IMR-90 (cell line): ENCODE results near the gene DTHD1. TPM values are rescaled to one million over a fixed set of nuclear protein-coding genes. Genes with fewer than 3 reads are reported as not detected.

Experiments
- ATAC-seq: fragments of 200-7000 bp; cut with Tn5 transposase; 2 replicates; pipeline ENCODE4 v1.9.1; 2020; ENCODE audit warnings: low read depth, mild to moderate bottlenecking, moderate library complexity
- BruUV-seq: library from RNA; stranded (reverse); fragments of 400-500 nt; replicated peaks from 2 replicates; lab custom pipeline; 2021; lab: Mats Ljungman, UMichigan
- CTCF ChIA-PET: fragments of 300-600 bp; formaldehyde crosslinking; extraction: SDS; loops from one replicate; lab custom pipeline; 2021; ENCODE audit warnings: antibody characterized with exemption; lab: Yijun Ruan, JAX
- POLR2A ChIA-PET: fragments of 300-600 bp; sonication (Branson Sonifier 250); formaldehyde crosslinking; loops from one replicate; lab custom pipeline; 2022; ENCODE audit warnings: antibody characterized with exemption; ENCODE audit not compliant: unreplicated experiment; lab: Charles Lee
- DNase-seq: peaks from one replicate; pipeline ENCODE4 v3.0.0; 2013
- H2AFZ ChIP-seq: replicated peaks from 2 replicates; pipeline ENCODE3; 2013; ENCODE audit warnings: low read length, mild to moderate bottlenecking; ENCODE audit not compliant: poor library complexity
- H2AK5ac ChIP-seq: 2 replicates; pipeline ENCODE4 v1.6.1; 2013; ENCODE audit warnings: low read depth, low read length, inconsistent platforms
- H2AK9ac ChIP-seq: replicated peaks from 2 replicates; pipeline ENCODE3; 2013; ENCODE audit warnings: mild to moderate bottlenecking, low read depth, low read length, moderate library complexity; ENCODE audit not compliant: poor library complexity
- H2BK120ac ChIP-seq: 2 replicates; pipeline ENCODE4 v1.6.1; 2013; ENCODE audit warnings: low read depth, low read length, inconsistent platforms
- H2BK15ac ChIP-seq: 3 replicates; pipeline ENCODE4 v1.6.1; 2013; ENCODE audit warnings: low read depth, low read length, inconsistent platforms
- H2BK20ac ChIP-seq: 2 replicates; pipeline ENCODE4 v1.6.1; 2013; ENCODE audit warnings: low read depth, mild to moderate bottlenecking, inconsistent platforms, low read length, moderate library complexity
- H2BK5ac ChIP-seq: 2 replicates; pipeline ENCODE4 v1.6.1; 2013; ENCODE audit warnings: mild to moderate bottlenecking, low read depth, low read length, inconsistent platforms; ENCODE audit not compliant: poor library complexity, severe bottlenecking
- H3K14ac ChIP-seq: replicated peaks from 2 replicates; pipeline ENCODE4 v1.6.1; 2013; ENCODE audit warnings: low read depth, low read length, inconsistent platforms
- H3K18ac ChIP-seq: 2 replicates; pipeline ENCODE4 v1.6.1; 2013; ENCODE audit warnings: low read depth, low read length, control low read depth
- H3K23ac ChIP-seq: 2 replicates; pipeline ENCODE4 v1.6.1; 2013; ENCODE audit warnings: low read depth, low read length, inconsistent platforms
- H3K27ac ChIP-seq: 2 replicates; pipeline ENCODE4 v1.5.1; 2013; ENCODE audit warnings: mild to moderate bottlenecking, control low read depth, low read length; ENCODE audit not compliant: insufficient read depth
- H3K27me3 ChIP-seq: 2 replicates; pipeline ENCODE4 v1.6.1; 2013; ENCODE audit warnings: low read length; ENCODE audit not compliant: control insufficient read depth, insufficient read depth
- H3K36me3 ChIP-seq: 2 replicates; pipeline ENCODE4 v1.6.1; 2013; ENCODE audit warnings: low read length, mixed read lengths; ENCODE audit not compliant: control insufficient read depth, insufficient read depth
- H3K4ac ChIP-seq: 2 replicates; pipeline ENCODE4 v1.6.1; 2013; ENCODE audit warnings: low read depth, low read length, inconsistent platforms
- H3K4me1 ChIP-seq: 2 replicates; pipeline ENCODE4 v1.6.1; 2013; ENCODE audit warnings: low read length, mixed read lengths; ENCODE audit not compliant: control insufficient read depth, insufficient read depth
- H3K4me2 ChIP-seq: 2 replicates; pipeline ENCODE4 v1.6.1; 2013; ENCODE audit warnings: low read depth, mild to moderate bottlenecking, control low read depth, low read length, moderate library complexity
- H3K4me3 ChIP-seq: 2 replicates; pipeline ENCODE4 v1.5.1; 2013; ENCODE audit warnings: low read depth, mild to moderate bottlenecking, control low read depth, low read length, moderate library complexity; ENCODE audit not compliant: insufficient read depth
- H3K56ac ChIP-seq: 2 replicates; pipeline ENCODE4 v1.6.1; 2013; ENCODE audit warnings: low read length, inconsistent platforms; ENCODE audit not compliant: insufficient read depth; ENCODE audit errors: extremely low read depth
- H3K79me1 ChIP-seq, 2 experiments: 2 replicates each; pipeline ENCODE4 v1.6.1; 2013; ENCODE audit warnings: low read length in 2 of 2, inconsistent platforms in 1 of 2, low read depth in 1 of 2
- H3K9ac ChIP-seq: 2 replicates; pipeline ENCODE4 v1.6.1; 2013; ENCODE audit warnings: low read depth, low read length, control low read depth
- H3K9me1 ChIP-seq: 2 replicates; pipeline ENCODE4 v1.6.1; 2013; ENCODE audit warnings: low read length, inconsistent platforms; ENCODE audit not compliant: insufficient read depth
- H3K9me3 ChIP-seq: 2 replicates; pipeline ENCODE4 v1.6.1; 2013; ENCODE audit warnings: low read length; ENCODE audit not compliant: control insufficient read depth, insufficient read depth
- H4K20me1 ChIP-seq: 2 replicates; pipeline ENCODE4 v1.6.1; 2013; ENCODE audit warnings: low read length, inconsistent platforms; ENCODE audit not compliant: insufficient read depth
- H4K5ac ChIP-seq: 2 replicates; pipeline ENCODE4 v1.6.1; 2013; ENCODE audit warnings: mild to moderate bottlenecking, low read depth, low read length, control low read depth
- H4K8ac ChIP-seq, 2 experiments: 2 replicates each; pipeline ENCODE4 v1.6.1; 2013; ENCODE audit warnings: low read depth in 2 of 2, low read length in 2 of 2, control low read depth in 1 of 2, inconsistent platforms in 1 of 2
- H4K91ac ChIP-seq: 2 replicates; pipeline ENCODE4 v1.6.1; 2013; ENCODE audit warnings: low read depth, low read length, inconsistent platforms; ENCODE audit not compliant: insufficient read depth
- MAFK ChIP-seq: IDR thresholded peaks from 2 replicates; pipeline ENCODE4 v1.6.1; 2012; ENCODE audit warnings: low read depth, low read length, improper control_type of control experiment
- MXI1 ChIP-seq: IDR thresholded peaks from 2 replicates; pipeline ENCODE4 v1.6.1; 2012; ENCODE audit warnings: low read depth, mild to moderate bottlenecking, low read length, moderate library complexity, borderline replicate concordance
- RAD21 ChIP-seq: IDR thresholded peaks from 2 replicates; pipeline ENCODE4 v1.6.1; 2012; ENCODE audit warnings: low read length, improper control_type of control experiment
- WGBS, 2 experiments: methylation state at CpG; one replicate each; pipeline versions ENCODE4 v1.1.5 to v1.1.7; 2013; ENCODE audit warnings: missing lambda C conversion rate in 2 of 2; ENCODE audit not compliant: insufficient read length in 1 of 2; ENCODE audit errors: extremely low coverage in 2 of 2; 5-methylcytosine and 5-hydroxymethylcytosine counted together
- dilution Hi-C: fragments of 300-500 bp; cut with HindIII; formaldehyde crosslinking; loops from one replicate; pipeline ENCODE4 v1.14.3; 2018; ENCODE audit warnings: low sequenced_read_pairs; ENCODE audit not compliant: unreplicated experiment
- in situ Hi-C: fragments of 300-500 bp; cut with MboI; formaldehyde crosslinking; loops from 3 replicates; pipeline ENCODE4 v1.14.3; 2019; ENCODE audit warnings: low sequenced_read_pairs, inconsistent platforms, mixed read lengths
- intact Hi-C: fragments of 100-400 bp; cut with micrococcal nuclease; formaldehyde crosslinking; loops from 2 replicates; pipeline ENCODE4 v1.10.0; 2022
- polyA plus RNA-seq, 3 experiments: library from polyadenylated mRNA; depleted of rRNA; stranded (reverse); fragments of >200 nt; gene quantifications; 2 replicates each; pipeline ENCODE4 v1.2.3, GENCODE V29; 2012; ENCODE audit warnings: low replicate concordance in 1 of 3
- total RNA-seq: library from RNA; depleted of rRNA; stranded (reverse); fragments of >200 nt; gene quantifications from 2 replicates; pipeline ENCODE4 v1.2.3, GENCODE V29; 2012

DTHD1 gene
- total and polyA plus RNA-seq, 2 of the 4 experiments (the other 2 are of a cell fraction): not detected

- no peak overlapping the region for H4K91ac ChIP-seq
- no peak overlapping the region for H2BK20ac ChIP-seq
- H2AK9ac ChIP-seq: no peak overlapping the region
- no peaks in the 10 kb centered on the region for H3K4me1 ChIP-seq
- TF ChIP-seq MXI1 (no peak), MAFK (no peak), RAD21 (no peak)
- no peak overlapping the region for H3K4ac ChIP-seq
- H3K9ac ChIP-seq: no peak overlapping the region
- ChIA-PET POLR2A (no interaction called here), CTCF (no interaction called here)
- no peaks in the 10 kb centered on the region for H3K36me3 ChIP-seq
- H2BK120ac ChIP-seq: no peak overlapping the region
- no peak overlapping the region for H3K27ac ChIP-seq
- dilution Hi-C loops (no loop called here), in situ Hi-C loops (no loop called here), intact Hi-C loops (no loop called here)
- no peak overlapping the region for H3K4me2 ChIP-seq
- no peaks in the 10 kb centered on the region for H3K27me3 ChIP-seq
- H3K4me3 ChIP-seq: no peak overlapping the region
- ATAC-seq: no peak
- H2AK5ac ChIP-seq: no peak overlapping the region
- H3K56ac ChIP-seq: no peak overlapping the region
- DNase-seq: no peak
- no peaks in the 10 kb centered on the region for H4K20me1 ChIP-seq
- no peaks in the 10 kb centered on the region for H3K9me1 ChIP-seq
- no CpG with 5 or more reads among the region's 2 CpGs for WGBS, 2 experiments
- no peak overlapping the region for H4K8ac ChIP-seq
- H3K23ac ChIP-seq: no peak overlapping the region
- BruUV-seq: no TSS peak
- H2AFZ ChIP-seq: no peak overlapping the region
- H3K79me1 ChIP-seq: no peaks in the 10 kb centered on the region
- H3K9me3 ChIP-seq: no peaks in the 10 kb centered on the region
- no peak overlapping the region for H3K18ac ChIP-seq
- no peak overlapping the region for H4K5ac ChIP-seq
- H3K14ac ChIP-seq: no peak overlapping the region
- H2BK5ac ChIP-seq: no peak overlapping the region
- H2BK15ac ChIP-seq: no peak overlapping the region
These were observed 2.6 kb upstream of the DTHD1 start for GRCh38 chr4:36278789-36279188.
